Suprapubic skin (tissue), 4 donors: Measurements from ENCODE around the gene SPRED1. TPM values are rescaled to one million over a fixed set of nuclear protein-coding genes. Genes with fewer than 3 reads are reported as not detected.
"Not testable (repeated sequence)": the region's sequence is repeated elsewhere in the genome, so short reads cannot be mapped to it uniquely, and the experiment has no call there.

Experiments used
- DNase-seq, 2 donors: peaks; one replicate each; pipeline ENCODE4 v3.0.0-alpha.2; 2019; ENCODE audit warnings: low spot score in 2 of 2
- H3K27ac ChIP-seq: fragments of 200-600 bp; sonication (generic); one replicate; pipeline ENCODE4 v1.5.1; 2019
- H3K27me3 ChIP-seq: fragments of 200-600 bp; sonication (generic); one replicate; pipeline ENCODE4 v1.5.1; 2019
- H3K36me3 ChIP-seq: fragments of 200-600 bp; sonication (generic); one replicate; pipeline ENCODE4 v1.5.1; 2019
- H3K4me1 ChIP-seq: fragments of 200-600 bp; sonication (generic); one replicate; pipeline ENCODE4 v1.5.1; 2019
- H3K4me3 ChIP-seq: fragments of 200-600 bp; sonication (generic); one replicate; pipeline ENCODE4 v1.5.1; 2019; ENCODE audit warnings: mild to moderate bottlenecking
- H3K9me3 ChIP-seq: fragments of 200-600 bp; sonication (generic); one replicate; pipeline ENCODE4 v1.5.1; 2019
- EP300 ChIP-seq: sonication (generic); formaldehyde crosslinking; IDR thresholded peaks from one replicate; pipeline ENCODE4 v1.6.1; 2017; ENCODE audit warnings: antibody characterized with exemption
- POLR2A ChIP-seq, 2 donors: fragments of 450-650 bp; IDR thresholded peaks; one replicate each; pipeline ENCODE4 v1.6.1; 2017; ENCODE audit warnings: antibody characterized with exemption in 2 of 2, mild to moderate bottlenecking in 2 of 2, moderate library complexity in 2 of 2
- POLR2AphosphoS5 ChIP-seq, 3 donors: sonication (generic); formaldehyde crosslinking; IDR thresholded peaks; one replicate each; pipeline ENCODE4 v1.6.1; 2017; ENCODE audit warnings: antibody characterized with exemption in 3 of 3
- WGBS: methylation state at CpG from one replicate; pipeline ENCODE4 v1.1.5; 2018; 5-methylcytosine and 5-hydroxymethylcytosine counted together
- total RNA-seq, 4 donors: library from RNA; depleted of rRNA; stranded (reverse); fragments of >200 nt; gene quantifications; one replicate each; pipeline ENCODE4 v1.1.0, GENCODE V29; 2016
- TF ChIP-seq, protein P1 (sequence below), 2 donors: fragments of 200-600 bp in 1 of 2; fragments of 450-650 bp in 1 of 2; sonication (generic) in 1 of 2; IDR thresholded peaks; one replicate each; pipeline ENCODE4 v1.5.1; 2016 to 2019; ENCODE audit warnings: antibody characterized with exemption in 2 of 2, mild to moderate bottlenecking in 1 of 2, moderate library complexity in 1 of 2

SPRED1 gene
- total RNA-seq, 4 donors from 2014 or later, result 8.8 to 17.6 (median 12.8) TPM

- no peak for DNase-seq
- Histone ChIP-seq H3K4me1 (peaks cover 12% of the 10 kb centered on the region), H3K27ac (no peak overlapping the region), H3K36me3 (no peaks in the 10 kb centered on the region), H3K9me3 (no peaks in the 10 kb centered on the region), H3K4me3 (no peak overlapping the region), H3K27me3 (no peaks in the 10 kb centered on the region)
- TF ChIP-seq POLR2A (IDR thresholded peaks at IDR 0.05) (no peak), EP300 (no peak), POLR2AphosphoS5 (IDR thresholded peaks at IDR 0.05) (no peak)
- TF ChIP-seq, protein P1, sequence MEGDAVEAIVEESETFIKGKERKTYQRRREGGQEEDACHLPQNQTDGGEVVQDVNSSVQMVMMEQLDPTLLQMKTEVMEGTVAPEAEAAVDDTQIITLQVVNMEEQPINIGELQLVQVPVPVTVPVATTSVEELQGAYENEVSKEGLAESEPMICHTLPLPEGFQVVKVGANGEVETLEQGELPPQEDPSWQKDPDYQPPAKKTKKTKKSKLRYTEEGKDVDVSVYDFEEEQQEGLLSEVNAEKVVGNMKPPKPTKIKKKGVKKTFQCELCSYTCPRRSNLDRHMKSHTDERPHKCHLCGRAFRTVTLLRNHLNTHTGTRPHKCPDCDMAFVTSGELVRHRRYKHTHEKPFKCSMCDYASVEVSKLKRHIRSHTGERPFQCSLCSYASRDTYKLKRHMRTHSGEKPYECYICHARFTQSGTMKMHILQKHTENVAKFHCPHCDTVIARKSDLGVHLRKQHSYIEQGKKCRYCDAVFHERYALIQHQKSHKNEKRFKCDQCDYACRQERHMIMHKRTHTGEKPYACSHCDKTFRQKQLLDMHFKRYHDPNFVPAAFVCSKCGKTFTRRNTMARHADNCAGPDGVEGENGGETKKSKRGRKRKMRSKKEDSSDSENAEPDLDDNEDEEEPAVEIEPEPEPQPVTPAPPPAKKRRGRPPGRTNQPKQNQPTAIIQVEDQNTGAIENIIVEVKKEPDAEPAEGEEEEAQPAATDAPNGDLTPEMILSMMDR (IDR thresholded peaks at IDR 0.05), result no peak
- WGBS, result 37% methylated on average over 1 of the region's 1 CpG
Observed at GRCh38 chr15:38274135-38274534, 21.5 kb downstream of the SPRED1 start.

DNA sequence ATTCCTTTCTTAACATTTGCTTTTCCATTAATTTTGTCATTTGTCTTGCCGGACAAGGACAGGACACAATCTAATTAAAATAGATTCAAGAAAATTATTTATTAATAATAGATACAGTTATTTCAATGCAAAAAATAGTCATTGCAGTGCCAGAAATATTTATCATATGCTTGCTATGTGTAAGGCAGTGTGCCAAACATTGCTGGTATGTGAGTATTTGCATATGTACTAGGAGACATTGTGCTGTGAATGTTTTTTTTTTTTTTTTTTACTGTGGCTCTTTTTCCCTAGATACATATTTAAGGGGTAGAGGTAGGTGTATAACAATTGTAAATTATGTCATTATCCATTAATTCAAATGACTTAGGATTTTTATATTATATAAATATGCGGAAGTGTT lies 23.3 kb downstream of the SPRED1 start:
- no peak overlapping the region for H3K27ac ChIP-seq
- 45% methylated on average over 2 of the region's 2 CpGs for WGBS
- TF ChIP-seq POLR2AphosphoS5 (IDR thresholded peaks at IDR 0.05), result no peak
- no peak for TF ChIP-seq POLR2A (IDR thresholded peaks at IDR 0.05)
- TF ChIP-seq EP300, result no peak
- TF ChIP-seq, protein P1 (IDR thresholded peaks at IDR 0.05), result no peak

GRCh38 chr15:38277281-38277680 lies 24.6 kb downstream of the SPRED1 start:
- no CpG with 5 or more reads among the region's 1 CpG for WGBS

More for the DNA sequence above, 23.3 kb downstream of the SPRED1 start:
- no peak for DNase-seq
- Histone ChIP-seq H3K4me1 (peaks cover 12% of the 10 kb centered on the region), H3K4me3 (no peak overlapping the region), H3K27me3 (no peaks in the 10 kb centered on the region), H3K9me3 (no peaks in the 10 kb centered on the region), H3K36me3 (no peaks in the 10 kb centered on the region)

GRCh38 chr15:38281031-38281430 lies 28.4 kb downstream of the SPRED1 start:
- no peaks in the 10 kb centered on the region for H3K27me3 ChIP-seq
- no peak overlapping the region for H3K4me3 ChIP-seq
- H3K27ac ChIP-seq, result no peak overlapping the region
- H3K4me1 ChIP-seq, result no peaks in the 10 kb centered on the region
- TF ChIP-seq POLR2AphosphoS5 (IDR thresholded peaks at IDR 0.05) (no peak), POLR2A (IDR thresholded peaks at IDR 0.05) (no peak), EP300 (no peak)
- TF ChIP-seq, protein P1 (IDR thresholded peaks at IDR 0.05), result no peak
- WGBS, result 78% methylated on average over 1 of the region's 1 CpG
- H3K9me3 ChIP-seq, result no peaks in the 10 kb centered on the region
- no peak for DNase-seq
- H3K36me3 ChIP-seq, result no peaks in the 10 kb centered on the region

More at GRCh38 chr15:38277281-38277680, 24.6 kb downstream of the SPRED1 start:
- DNase-seq, H3K27me3 ChIP-seq, H3K9me3 ChIP-seq, H3K36me3 ChIP-seq, H3K27ac ChIP-seq, H3K4me3 ChIP-seq: not testable (repeated sequence)
- H3K4me1 ChIP-seq, result peaks cover 12% of the 10 kb centered on the region

DNA sequence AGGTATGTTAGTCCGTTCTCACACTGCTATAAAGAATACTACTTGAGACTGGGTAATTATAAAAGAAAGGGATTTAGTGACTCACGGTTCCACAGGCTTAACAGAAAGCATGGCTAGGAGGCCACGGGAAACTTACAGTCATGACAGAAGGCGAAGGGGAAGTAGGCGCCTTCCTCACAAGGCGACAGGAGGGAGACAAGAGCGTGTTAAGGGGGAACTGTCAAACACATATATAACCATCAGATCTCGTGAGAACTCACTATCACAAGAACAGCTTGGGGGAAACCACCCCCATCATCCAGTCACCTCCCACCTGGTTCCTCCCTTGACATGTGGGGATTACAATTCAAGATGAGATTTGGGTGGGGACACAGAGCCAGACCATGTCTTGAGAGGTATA lies 30.4 kb downstream of the SPRED1 start:
- Histone ChIP-seq H3K27me3 (no peaks in the 10 kb centered on the region), H3K27ac (no peak overlapping the region), H3K4me3 (no peak overlapping the region), H3K4me1 (no peaks in the 10 kb centered on the region), H3K9me3 (no peaks in the 10 kb centered on the region), H3K36me3 (no peaks in the 10 kb centered on the region)
- 77% methylated on average over 8 of the region's 8 CpGs for WGBS
- no peak for DNase-seq
- no peak for TF ChIP-seq POLR2AphosphoS5 (IDR thresholded peaks at IDR 0.05)
- no peak for TF ChIP-seq EP300
- TF ChIP-seq, protein P1 (IDR thresholded peaks at IDR 0.05), result no peak
- no peak for TF ChIP-seq POLR2A (IDR thresholded peaks at IDR 0.05)

- no peak for DNase-seq
- Histone ChIP-seq H3K4me1 (no peaks in the 10 kb centered on the region), H3K27ac (no peak overlapping the region), H3K4me3 (no peak overlapping the region), H3K27me3 (no peaks in the 10 kb centered on the region), H3K36me3 (no peaks in the 10 kb centered on the region), H3K9me3 (no peaks in the 10 kb centered on the region)
- TF ChIP-seq, protein P1 (IDR thresholded peaks at IDR 0.05), result no peak
- TF ChIP-seq POLR2AphosphoS5 (IDR thresholded peaks at IDR 0.05), result no peak
- no peak for TF ChIP-seq POLR2A (IDR thresholded peaks at IDR 0.05)
- TF ChIP-seq EP300, result no peak
- 93% methylated on average over 4 of the region's 4 CpGs for WGBS
Observed at GRCh38 chr15:38285456-38285855, 32.8 kb downstream of the SPRED1 start.
